Pancreas (tissue), 10 donors: ENCODE data around the gene KCNMA1. TPM values are rescaled to one million over a fixed set of nuclear protein-coding genes. Genes with fewer than 3 reads are reported as not detected.

ENCODE experiments used
- ATAC-seq, 4 donors: fragments of 200-7000 bp; cut with Tn5 transposase; one replicate each; pipeline versions ENCODE4 v1.8.0 to v1.9.1; 2020; ENCODE audit warnings: mild to moderate bottlenecking in 4 of 4, moderate library complexity in 4 of 4
- DNase-seq, 6 donors: peaks; one replicate each; pipeline ENCODE4 v3.0.0-alpha.2; 2020
- FAIRE-seq: peaks from 2 replicates; lab custom pipeline; 2012; peaks lifted over from hg19 to GRCh38; lab: Jason Lieb, UNC
- H3K27ac ChIP-seq, 4 donors: fragments of 200-600 bp; sonication (generic); 1 replicate in 3 of 4; 2 replicates in 1 of 4; pipeline versions ENCODE4 v1.5.0 to v1.8.0; 2020
- H3K27me3 ChIP-seq, 4 donors: fragments of 200-600 bp; one replicate each; pipeline ENCODE4 v1.8.0; 2021
- H3K36me3 ChIP-seq, 3 donors: fragments of 200-600 bp; sonication (generic) in 1 of 3; one replicate each; pipeline versions ENCODE4 v1.5.0 to v1.8.0; 2020 to 2021
- H3K4me1 ChIP-seq, 3 donors: fragments of 200-600 bp; one replicate each; pipeline ENCODE4 v1.8.0; 2021
- H3K4me3 ChIP-seq, 4 donors: fragments of 200-600 bp; sonication (generic) in 2 of 4; one replicate each; pipeline versions ENCODE4 v1.5.0 to v1.8.0; 2020 to 2021
- H3K9me3 ChIP-seq, 4 donors: fragments of 200-600 bp; one replicate each; pipeline ENCODE4 v1.8.0; 2021
- WGBS, 2 donors: extraction: QIAGEN DNeasy Blood & Tissue Kit; methylation state at CpG; one replicate each; pipeline ENCODE4 v1.1.7; 2013; 5-methylcytosine and 5-hydroxymethylcytosine counted together
- intact Hi-C, 3 donors: fragments of 100-400 bp; cut with DNase I; formaldehyde crosslinking; loops; one replicate each; pipeline versions ENCODE4 v1.11.1 to v1.14.2; 2022
- polyA plus RNA-seq, 2 donors: library from polyadenylated mRNA; stranded (reverse); fragments of 200-250 nt; gene quantifications; one replicate each; pipeline ENCODE4 v1.2.3, GENCODE V29; 2013
- total RNA-seq, 6 donors: library from RNA; stranded (reverse); fragmentation: NEBNext Ultra II Directional in 4 of 6; extraction: Animal tissue kit (Norgen Biotek cat#: 25700) in 4 of 6; gene quantifications; one replicate each; pipeline versions ENCODE4 v1.2.1 to v1.2.4, GENCODE V29; 2021 to 2023
- TF ChIP-seq, protein P1 (sequence below), 4 donors: fragments of 200-600 bp; sonication (generic) in 3 of 4; IDR thresholded peaks; one replicate each; pipeline versions ENCODE4 v1.5.0 to v1.8.0; 2021; ENCODE audit warnings: antibody characterized with exemption in 4 of 4
- donor health status: healthy with polysubstance abuse.
- donor health status: DM: no; HTN: no; CAD: no; lungs with moderate emphysema.
- donor health status: DM: no; HTN: no; CAD: no.
- donor health status: control.
- donor health status: control.
- donor health status: Bipolar disorder and iron deficiency.
- donor health status: DM: yes; HTN: yes; CAD: no.
- donor health status: DM: no; HTN: no; CAD: no.
- donor health status: DM: no; HTN: no; CAD: no.
- donor health status: DM: yes; HTN: yes; CAD: no.

Gene KCNMA1
- total and polyA plus RNA-seq, 8 donors: 3.5 to 19.4 (median 9.3) TPM

DNA sequence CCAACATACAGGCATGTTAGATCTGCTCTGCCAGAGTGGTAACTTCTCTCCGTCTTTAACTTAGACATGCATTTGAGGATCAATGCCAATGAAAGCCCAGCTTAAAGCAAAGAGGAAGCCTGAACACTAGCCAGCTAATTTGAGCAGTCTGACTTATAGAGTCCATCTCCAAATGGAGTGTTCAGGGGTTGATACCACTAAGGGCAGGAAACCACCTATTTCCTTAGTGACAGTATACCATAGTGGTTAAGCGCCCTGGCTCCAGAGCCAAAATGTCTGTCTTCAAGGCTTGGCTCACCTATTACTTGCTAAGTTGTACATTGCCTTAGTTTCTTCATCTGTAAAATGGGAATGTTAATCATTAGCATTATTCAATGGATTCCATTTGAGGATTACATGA, 678.5 kb downstream of the KCNMA1 start:
- Histone ChIP-seq H3K4me1 (no peaks in the 10 kb centered on the region), H3K36me3 (no peaks in the 10 kb centered on the region), H3K27me3 (no peaks in the 10 kb centered on the region), H3K27ac (no peak overlapping the region), H3K4me3 (no peak overlapping the region), H3K9me3 (no peaks in the 10 kb centered on the region)
- WGBS, 2 donors: 97% methylated on average over 2 of the region's 2 CpGs
- DNase-seq (no peak), ATAC-seq (no peak), FAIRE-seq (no peak)
- intact Hi-C loops: no loop called here
- TF ChIP-seq, protein P1, sequence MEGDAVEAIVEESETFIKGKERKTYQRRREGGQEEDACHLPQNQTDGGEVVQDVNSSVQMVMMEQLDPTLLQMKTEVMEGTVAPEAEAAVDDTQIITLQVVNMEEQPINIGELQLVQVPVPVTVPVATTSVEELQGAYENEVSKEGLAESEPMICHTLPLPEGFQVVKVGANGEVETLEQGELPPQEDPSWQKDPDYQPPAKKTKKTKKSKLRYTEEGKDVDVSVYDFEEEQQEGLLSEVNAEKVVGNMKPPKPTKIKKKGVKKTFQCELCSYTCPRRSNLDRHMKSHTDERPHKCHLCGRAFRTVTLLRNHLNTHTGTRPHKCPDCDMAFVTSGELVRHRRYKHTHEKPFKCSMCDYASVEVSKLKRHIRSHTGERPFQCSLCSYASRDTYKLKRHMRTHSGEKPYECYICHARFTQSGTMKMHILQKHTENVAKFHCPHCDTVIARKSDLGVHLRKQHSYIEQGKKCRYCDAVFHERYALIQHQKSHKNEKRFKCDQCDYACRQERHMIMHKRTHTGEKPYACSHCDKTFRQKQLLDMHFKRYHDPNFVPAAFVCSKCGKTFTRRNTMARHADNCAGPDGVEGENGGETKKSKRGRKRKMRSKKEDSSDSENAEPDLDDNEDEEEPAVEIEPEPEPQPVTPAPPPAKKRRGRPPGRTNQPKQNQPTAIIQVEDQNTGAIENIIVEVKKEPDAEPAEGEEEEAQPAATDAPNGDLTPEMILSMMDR (IDR thresholded peaks at IDR 0.05): no peak

DNA sequence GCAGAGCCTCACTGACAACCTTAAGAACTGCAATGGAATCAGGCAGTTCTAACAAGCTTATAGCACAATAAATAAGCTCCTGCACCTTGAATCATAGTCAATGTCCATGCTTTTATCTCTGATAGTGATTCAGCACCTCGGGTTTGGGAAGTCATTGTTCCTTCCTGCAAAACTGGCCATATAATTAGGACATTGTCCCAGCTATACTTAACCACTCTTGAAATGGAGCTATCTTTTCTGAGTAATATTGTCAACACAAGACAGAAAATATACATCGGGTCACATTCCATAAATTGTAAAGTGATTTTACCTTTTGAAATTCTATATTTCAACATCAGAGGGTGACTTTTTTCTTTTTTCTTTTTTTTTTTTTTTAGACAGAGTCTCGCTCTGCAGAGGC, 682.8 kb downstream of the KCNMA1 start:
- no peaks in the 10 kb centered on the region for H3K9me3 ChIP-seq
- DNase-seq (no peak), ATAC-seq (no peak), FAIRE-seq (no peak)
- H3K4me3 ChIP-seq: no peak overlapping the region
- no peaks in the 10 kb centered on the region for H3K27me3 ChIP-seq
- no peaks in the 10 kb centered on the region for H3K36me3 ChIP-seq
- no peaks in the 10 kb centered on the region for H3K4me1 ChIP-seq
- intact Hi-C loops: no loop called here
- 65 to 67% methylated on average over 3 of the region's 3 CpGs for WGBS, 2 donors
- TF ChIP-seq, protein P1 (IDR thresholded peaks at IDR 0.05): no peak
- no peak overlapping the region for H3K27ac ChIP-seq

GRCh38 chr10:76950354-76950753, 687.3 kb downstream of the KCNMA1 start:
- H3K36me3 ChIP-seq: no peaks in the 10 kb centered on the region
- intact Hi-C loops: no loop called here
- H3K27ac ChIP-seq: no peak overlapping the region
- 62 to 73% methylated on average over 1 of the region's 1 CpG for WGBS, 2 donors
- no peaks in the 10 kb centered on the region for H3K9me3 ChIP-seq
- H3K4me1 ChIP-seq: no peaks in the 10 kb centered on the region
- DNase-seq (no peak), FAIRE-seq (no peak), ATAC-seq (no peak)
- no peaks in the 10 kb centered on the region for H3K27me3 ChIP-seq
- no peak overlapping the region for H3K4me3 ChIP-seq
- TF ChIP-seq, protein P1 (IDR thresholded peaks at IDR 0.05): no peak

- 96 to 100% methylated on average over 1 of the region's 1 CpG for WGBS, 2 donors
- FAIRE-seq (no peak), ATAC-seq (no peak), DNase-seq (no peak)
- no peak overlapping the region for H3K4me3 ChIP-seq
- no peak overlapping the region for H3K27ac ChIP-seq
- H3K27me3 ChIP-seq: no peaks in the 10 kb centered on the region
- no peaks in the 10 kb centered on the region for H3K36me3 ChIP-seq
- no peaks in the 10 kb centered on the region for H3K9me3 ChIP-seq
- TF ChIP-seq, protein P1 (IDR thresholded peaks at IDR 0.05): no peak
- H3K4me1 ChIP-seq: no peaks in the 10 kb centered on the region
- intact Hi-C loops: no loop called here
These were observed 691.3 kb downstream of the KCNMA1 start for GRCh38 chr10:76946270-76946669.

DNA sequence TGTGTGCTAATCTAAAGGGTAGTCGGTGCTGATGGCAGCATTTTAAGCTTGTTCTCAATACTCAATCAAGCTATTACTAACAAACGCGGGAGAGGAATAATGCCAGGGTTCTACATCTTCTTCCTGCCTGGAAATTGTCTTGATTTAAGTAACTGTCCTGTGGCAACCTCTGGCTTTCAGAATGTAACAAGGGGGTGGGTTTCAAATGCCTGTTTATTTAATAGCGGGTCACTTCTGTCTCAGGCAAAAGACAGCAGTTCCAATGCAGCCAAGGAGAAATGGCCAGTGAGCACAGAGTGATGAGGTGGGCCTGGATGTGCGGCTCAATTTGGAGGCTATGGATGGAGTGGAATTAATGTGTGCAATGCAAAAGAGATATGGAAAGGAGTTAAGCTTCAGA, 692.4 kb downstream of the KCNMA1 start:
- FAIRE-seq (no peak), ATAC-seq (no peak), DNase-seq (no peak)
- 85 to 86% methylated on average over 5 of the region's 5 CpGs for WGBS, 2 donors
- intact Hi-C loops: no loop called here
- TF ChIP-seq, protein P1 (IDR thresholded peaks at IDR 0.05): no peak
- Histone ChIP-seq H3K36me3 (no peaks in the 10 kb centered on the region), H3K9me3 (no peaks in the 10 kb centered on the region), H3K4me1 (no peaks in the 10 kb centered on the region), H3K27me3 (no peaks in the 10 kb centered on the region), H3K4me3 (no peak overlapping the region), H3K27ac (no peak overlapping the region)
